KOPT-K1 (cell line): ENCODE measurements around the gene IL5RA.

Experiments
- H3K27ac ChIP-seq: fragments of 200-600 bp; sonication (generic); 2 replicates; pipeline ENCODE4 v1.5.1; 2016; ENCODE audit warnings: antibody characterized with exemption, mild to moderate bottlenecking, low read depth, low read length; ENCODE audit not compliant: poor library complexity, severe bottlenecking
- H3K36me3 ChIP-seq: fragments of 200-600 bp; sonication (generic); 2 replicates; pipeline ENCODE4 v1.5.1; 2017; ENCODE audit warnings: antibody characterized with exemption, mild to moderate bottlenecking, low read length, moderate library complexity; ENCODE audit not compliant: insufficient read depth
- H3K9me3 ChIP-seq: fragments of 200-600 bp; sonication (generic); 2 replicates; pipeline ENCODE4 v1.5.1; 2017; ENCODE audit warnings: antibody characterized with exemption, low read length, mild to moderate bottlenecking; ENCODE audit not compliant: insufficient read depth, poor library complexity, severe bottlenecking

The IL5RA gene

DNA sequence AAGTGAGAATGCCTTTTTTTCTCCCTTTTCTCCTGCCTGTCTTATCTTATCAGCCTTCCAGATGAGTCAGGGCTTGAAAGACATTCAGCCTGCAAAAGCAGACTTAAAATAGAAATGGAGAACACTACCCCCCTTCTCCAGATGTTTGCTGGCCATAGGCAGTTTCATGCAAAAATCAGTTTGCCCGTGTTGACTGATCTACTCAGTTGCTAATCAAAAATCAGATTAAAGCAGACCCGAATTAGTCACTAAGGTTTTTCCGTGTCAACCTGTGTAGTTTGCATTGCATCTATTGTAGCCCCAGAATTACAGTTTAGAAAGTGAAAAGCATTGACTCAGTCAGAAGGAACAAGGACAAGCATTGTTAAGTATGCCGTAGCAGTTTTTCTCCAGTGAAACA lies 56.2 kb downstream of the IL5RA start:
- Histone ChIP-seq H3K27ac (no peak overlapping the region), H3K9me3 (no peaks in the 10 kb centered on the region), H3K36me3 (no peaks in the 10 kb centered on the region)

DNA sequence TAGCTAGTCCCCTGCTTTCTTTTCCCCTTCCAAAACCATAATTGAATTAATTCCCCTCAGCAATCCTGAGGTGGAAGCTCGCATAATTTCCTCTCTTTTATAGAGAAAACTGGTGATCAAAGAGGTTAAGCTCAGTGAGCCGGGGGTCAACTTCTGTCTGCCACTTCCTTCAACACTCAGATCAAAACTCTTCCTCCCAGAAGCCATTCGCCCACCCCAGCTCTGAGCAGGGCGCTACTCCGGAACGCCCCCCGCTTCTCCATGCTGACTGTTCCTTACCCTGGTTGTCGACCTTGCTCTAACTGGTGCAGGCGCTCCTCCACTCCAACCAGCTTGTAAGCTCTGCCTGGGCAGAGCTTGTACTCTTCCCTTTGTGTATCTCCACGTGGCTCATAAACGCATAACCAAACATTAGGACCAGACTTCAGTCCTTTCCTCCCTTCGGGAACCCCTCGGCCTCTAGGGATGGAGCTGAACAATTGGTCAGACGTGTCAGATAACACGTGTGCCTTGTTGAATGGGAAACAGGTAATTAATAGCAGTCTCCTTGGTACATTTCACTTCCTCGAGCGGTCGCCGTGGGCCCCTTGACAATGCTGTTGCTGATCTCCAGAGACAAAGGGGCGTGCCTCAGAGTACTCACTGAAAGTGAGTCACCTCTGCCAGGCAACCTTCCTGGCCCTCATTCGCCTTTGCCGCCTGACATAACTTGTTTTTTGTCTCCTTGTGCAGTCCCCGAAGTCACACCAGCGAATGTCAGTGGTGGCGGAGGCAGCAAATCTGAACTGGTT lies 71.8 kb downstream of the IL5RA start:
- Histone ChIP-seq H3K9me3 (no peaks in the 10 kb centered on the region), H3K27ac (no peak overlapping the region), H3K36me3 (no peaks in the 10 kb centered on the region)

DNA sequence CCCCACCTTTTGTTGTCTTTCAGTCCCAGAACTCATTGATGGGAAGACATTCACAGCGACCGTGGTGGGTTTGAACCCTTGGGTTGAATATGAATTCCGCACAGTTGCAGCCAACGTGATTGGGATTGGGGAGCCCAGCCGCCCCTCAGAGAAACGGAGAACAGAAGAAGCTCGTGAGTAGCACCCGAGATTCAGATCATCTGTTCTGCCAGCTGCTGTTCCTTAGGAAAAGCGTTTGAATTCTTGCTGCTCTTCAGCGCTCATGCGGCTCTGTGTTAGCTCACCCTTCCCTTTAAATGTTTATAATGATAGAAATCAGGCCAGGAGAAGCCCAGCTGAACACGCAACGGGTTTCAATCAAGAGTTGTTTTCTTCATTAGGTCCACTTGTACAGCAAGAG lies 73.0 kb downstream of the IL5RA start:
- Histone ChIP-seq H3K27ac (no peak overlapping the region), H3K9me3 (no peaks in the 10 kb centered on the region)

GRCh38 chr3:3031326-3031725 lies 78.8 kb downstream of the IL5RA start:
- no peaks in the 10 kb centered on the region for H3K36me3 ChIP-seq
- H3K27ac ChIP-seq: no peak overlapping the region
- no peaks in the 10 kb centered on the region for H3K9me3 ChIP-seq

More for the DNA sequence above, 73.0 kb downstream of the IL5RA start:
- H3K36me3 ChIP-seq: no peaks in the 10 kb centered on the region

DNA sequence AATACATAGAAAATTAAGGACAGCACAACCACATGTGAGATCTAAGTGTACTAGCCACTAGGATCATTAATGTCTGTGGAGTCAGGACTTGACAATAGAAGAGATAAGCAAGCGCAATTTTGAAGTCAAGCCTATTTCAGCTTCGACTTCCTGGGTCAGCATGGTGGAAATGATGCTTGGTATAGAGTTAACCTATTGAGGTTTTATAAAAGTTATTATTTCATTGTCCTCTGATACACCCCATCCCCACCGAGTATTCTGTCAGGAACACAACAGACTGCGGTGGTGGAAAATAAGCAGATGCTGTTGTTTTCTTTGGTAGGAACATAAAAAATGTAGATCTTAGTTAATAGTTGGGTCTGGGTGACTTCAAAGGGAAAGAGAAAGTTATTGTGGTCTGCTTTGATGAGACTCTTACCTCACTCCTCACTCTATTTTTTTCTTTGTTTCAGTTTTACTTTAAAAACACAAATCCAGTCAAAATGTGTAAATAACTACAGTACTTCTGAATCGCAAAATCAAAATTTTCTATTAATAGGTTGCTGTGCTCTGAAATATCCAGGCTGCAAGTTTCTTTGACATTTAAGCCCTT lies 82.1 kb downstream of the IL5RA start:
- no peak overlapping the region for H3K27ac ChIP-seq
- H3K9me3 ChIP-seq: no peaks in the 10 kb centered on the region
- no peaks in the 10 kb centered on the region for H3K36me3 ChIP-seq

- no peaks in the 10 kb centered on the region for H3K36me3 ChIP-seq
- no peaks in the 10 kb centered on the region for H3K9me3 ChIP-seq
- no peak overlapping the region for H3K27ac ChIP-seq
Measured at GRCh38 chr3:3023111-3023745, 86.9 kb downstream of the IL5RA start.

GRCh38 chr3:3020209-3020608 lies 90.0 kb downstream of the IL5RA start:
- H3K9me3 ChIP-seq: no peaks in the 10 kb centered on the region
- H3K36me3 ChIP-seq: no peaks in the 10 kb centered on the region
- no peak overlapping the region for H3K27ac ChIP-seq
